Keratinocyte (primary cell): ENCODE results near the gene MS4A4A.

Source experiments
- CTCF ChIP-seq, 3 experiments: IDR thresholded peaks in 1 of 3; conservative IDR thresholded peaks in 1 of 3; optimal IDR thresholded peaks in 1 of 3; 2 replicates in 2 of 3; 3 replicates in 1 of 3; pipeline versions ENCODE3 to v1.5.1; 2011; ENCODE audit warnings: low read length in 3 of 3, mild to moderate bottlenecking in 3 of 3, moderate library complexity in 2 of 3, control low read depth in 1 of 3, inconsistent platforms in 1 of 3; ENCODE audit not compliant: insufficient read depth in 2 of 3; ENCODE audit errors: extremely low read depth in 1 of 3
- EZH2 ChIP-seq: IDR thresholded peaks from one replicate; pipeline ENCODE4 v1.6.1; 2012; ENCODE audit warnings: inconsistent platforms, mild to moderate bottlenecking, low read length, moderate library complexity

- TF ChIP-seq EZH2 (no peak), CTCF (optimal IDR thresholded peaks at IDR 0.05 in 1 of 3, IDR thresholded peaks at IDR 0.05 in 1 of 3, conservative IDR thresholded peaks at IDR 0.05 in 1 of 3; ENCODE audit: extremely low read depth in 1 of 3, insufficient read depth in 2 of 3, low read length in 3 of 3) (no peak)
Observed at GRCh38 chr11:60326955-60327354, 46.5 kb downstream of the MS4A4A start, which contains the start of gene MS4A6E.
